Measurements from ENCODE around the gene TRPM2.
"Not testable (repeated sequence)": the region's sequence is repeated elsewhere in the genome, so short reads cannot be mapped to it uniquely, and the experiment has no call there.

The TRPM2 gene

GRCh38 chr21:44335266-44336059 is 18.0 kb upstream of the TRPM2 start:
- DNase-seq, result no peak

- DNase-seq, result no peak
These were observed 16.0 kb upstream of the TRPM2 start for GRCh38 chr21:44337449-44337848.

GRCh38 chr21:44337941-44338895 is 15.2 kb upstream of the TRPM2 start:
- peak in 5 of 6 experiments; percentile 56 to 71 (median 60) for DNase-seq

- peak; percentile 93 to 97 (median 94) for DNase-seq
These were observed 14.2 kb upstream of the TRPM2 start, which contains the start of gene CFAP410 for GRCh38 chr21:44338971-44339910. Gene CFAP410 (minus strand): TSS chr21:44339390. CDS start chr21:44339194, 196 bp downstream.

GRCh38 chr21:44341726-44342458 is 11.5 kb upstream of the TRPM2 start:
- not testable (repeated sequence) for DNase-seq

GRCh38 chr21:44342981-44343380 is 10.4 kb upstream of the TRPM2 start:
- not testable (repeated sequence) for DNase-seq

- no peak for DNase-seq
These were observed 8.8 kb upstream of the TRPM2 start for GRCh38 chr21:44344541-44345183.

- DNase-seq, result no peak
These were observed 7.9 kb upstream of the TRPM2 start for GRCh38 chr21:44345495-44345894.

GRCh38 chr21:44347911-44348451 is 5.4 kb upstream of the TRPM2 start:
- no peak for DNase-seq

GRCh38 chr21:44348861-44349260 is 4.6 kb upstream of the TRPM2 start:
- DNase-seq, result no peak

GRCh38 chr21:44349416-44349846 is 4.0 kb upstream of the TRPM2 start:
- DNase-seq, result no peak

- DNase-seq, result no peak
These were observed 3.3 kb upstream of the TRPM2 start for GRCh38 chr21:44349847-44350772.

- no peak for DNase-seq
These were observed 2.5 kb upstream of the TRPM2 start for GRCh38 chr21:44350773-44351481.

GRCh38 chr21:44351535-44352252 is 1.7 kb upstream of the TRPM2 start:
- DNase-seq, result no peak

GRCh38 chr21:44352253-44352860 is 1.1 kb upstream of the TRPM2 start:
- DNase-seq, result no peak

- no peak for DNase-seq
These were observed 582 bp downstream of the TRPM2 start for GRCh38 chr21:44354001-44354405.

Measured in stimulated activated naive CD4-positive, alpha-beta T cell (primary cell).